Activated CD8-positive, alpha-beta T cell treated with anti-CD3 and anti-CD28 coated beads, Interleukin-2, amount 10 ng/mL, durations not matched to agents 7 days and 5 days (primary cell): ENCODE data around the gene NPC2. TPM values are rescaled to one million over a fixed set of nuclear protein-coding genes. Genes with fewer than 3 reads are reported as not detected.

ENCODE experiments used
- total RNA-seq, 2 experiments: library from RNA; stranded (reverse); gene quantifications; one replicate each; pipeline ENCODE4 v1.2.3, GENCODE V29; 2021

NPC2 gene
- total RNA-seq, 2 experiments from 2014 or later = 31.4 to 32.2 TPM

Other genes with a start within 250 kb of the NPC2 start
- 10 to 100 TPM; 41.9 to 43.2 TPM for gene ABCD4, start 190.4 kb downstream of the NPC2 start, total RNA-seq
- not detected for gene VRTN, start 144.8 kb downstream of the NPC2 start, total RNA-seq
- gene SYNDIG1L, start 67.1 kb downstream of the NPC2 start, total RNA-seq = not detected
- gene ISCA2, start 460 bp upstream of the NPC2 start, total RNA-seq = 10 to 100 TPM; 34.5 to 37.8 TPM
- gene LTBP2, start 118.9 kb upstream of the NPC2 start, total RNA-seq = under 1 TPM; 0.05 to 0.29 TPM
- 10 to 100 TPM; 44.1 to 44.9 TPM for gene AREL1, start 219.8 kb upstream of the NPC2 start, total RNA-seq
- gene FCF1, start 219.8 kb upstream of the NPC2 start, total RNA-seq = 10 to 100 TPM; 64.1 to 64.2 TPM